HG02885 (cell line): ENCODE results near the gene SCP2D1.
A peak's percentile ranks its signal among the peaks of the same experiment; 100 is the strongest.

Source experiments
- ATAC-seq: cut with Tn5 transposase; IDR thresholded peaks from one replicate; pipeline ENCODE4 v1.9.1; 2021; ENCODE audit warnings: mild to moderate bottlenecking; ENCODE audit not compliant: unreplicated experiment, poor library complexity

SCP2D1 gene

GRCh38 chr20:18811186-18811585 is 2.4 kb upstream of the SCP2D1 start:
- ATAC-seq = no peak

- ATAC-seq = no peak
These were observed 1.7 kb upstream of the SCP2D1 start for GRCh38 chr20:18811904-18812303.

GRCh38 chr20:18815194-18815942 is 1.8 kb downstream of the SCP2D1 start:
- ATAC-seq = peak; percentile 75

- ATAC-seq = no peak
These were observed 9.2 kb downstream of the SCP2D1 start for GRCh38 chr20:18822832-18823231.

- no peak for ATAC-seq
These were observed 18.4 kb downstream of the SCP2D1 start for GRCh38 chr20:18831830-18832499.

- no peak for ATAC-seq
These were observed 19.1 kb downstream of the SCP2D1 start for GRCh38 chr20:18832546-18833200.

GRCh38 chr20:18835466-18836256 is 22.1 kb downstream of the SCP2D1 start:
- no peak for ATAC-seq

- ATAC-seq = no peak
These were observed 24.1 kb downstream of the SCP2D1 start for GRCh38 chr20:18837718-18838117.

GRCh38 chr20:18839507-18840247 is 26.1 kb downstream of the SCP2D1 start:
- no peak for ATAC-seq

GRCh38 chr20:18840248-18840645 is 26.7 kb downstream of the SCP2D1 start:
- ATAC-seq = no peak

GRCh38 chr20:18845017-18845416 is 31.4 kb downstream of the SCP2D1 start:
- no peak for ATAC-seq

- ATAC-seq = no peak
These were observed 33.7 kb downstream of the SCP2D1 start for GRCh38 chr20:18847226-18847755.

GRCh38 chr20:18849131-18849530 is 35.5 kb downstream of the SCP2D1 start:
- ATAC-seq = no peak

GRCh38 chr20:18851629-18852028 is 38.0 kb downstream of the SCP2D1 start:
- no peak for ATAC-seq

- ATAC-seq = no peak
These were observed 38.7 kb downstream of the SCP2D1 start for GRCh38 chr20:18852318-18852717.

- no peak for ATAC-seq
These were observed 39.6 kb downstream of the SCP2D1 start for GRCh38 chr20:18853216-18853615.

- no peak for ATAC-seq
These were observed 40.5 kb downstream of the SCP2D1 start for GRCh38 chr20:18853946-18854646.

GRCh38 chr20:18855882-18856281 is 42.3 kb downstream of the SCP2D1 start:
- ATAC-seq = no peak

- no peak for ATAC-seq
These were observed 43.3 kb downstream of the SCP2D1 start for GRCh38 chr20:18856873-18857272.
